ENCODE measurements around the gene COL10A1.

DNA sequence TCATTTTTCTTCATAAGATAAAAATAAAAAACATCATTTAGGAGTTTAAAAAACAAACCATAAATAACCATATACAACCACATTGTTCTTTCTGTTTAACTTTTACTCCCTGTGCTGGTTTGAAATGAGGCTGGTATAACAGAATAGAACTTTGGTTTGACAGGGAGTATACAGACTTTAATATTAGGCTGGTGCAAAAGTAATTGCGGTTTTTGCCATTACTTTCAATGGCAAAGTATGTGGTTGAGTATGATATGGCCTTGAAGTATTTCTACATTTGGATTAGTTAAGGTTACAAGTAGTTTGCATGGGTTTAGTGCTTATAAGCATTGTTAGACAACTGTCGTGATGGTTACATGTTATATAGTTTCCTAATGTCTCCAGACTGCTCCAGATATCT lies 29.0 kb upstream of the COL10A1 start:
- TF ChIP-seq, protein P1, sequence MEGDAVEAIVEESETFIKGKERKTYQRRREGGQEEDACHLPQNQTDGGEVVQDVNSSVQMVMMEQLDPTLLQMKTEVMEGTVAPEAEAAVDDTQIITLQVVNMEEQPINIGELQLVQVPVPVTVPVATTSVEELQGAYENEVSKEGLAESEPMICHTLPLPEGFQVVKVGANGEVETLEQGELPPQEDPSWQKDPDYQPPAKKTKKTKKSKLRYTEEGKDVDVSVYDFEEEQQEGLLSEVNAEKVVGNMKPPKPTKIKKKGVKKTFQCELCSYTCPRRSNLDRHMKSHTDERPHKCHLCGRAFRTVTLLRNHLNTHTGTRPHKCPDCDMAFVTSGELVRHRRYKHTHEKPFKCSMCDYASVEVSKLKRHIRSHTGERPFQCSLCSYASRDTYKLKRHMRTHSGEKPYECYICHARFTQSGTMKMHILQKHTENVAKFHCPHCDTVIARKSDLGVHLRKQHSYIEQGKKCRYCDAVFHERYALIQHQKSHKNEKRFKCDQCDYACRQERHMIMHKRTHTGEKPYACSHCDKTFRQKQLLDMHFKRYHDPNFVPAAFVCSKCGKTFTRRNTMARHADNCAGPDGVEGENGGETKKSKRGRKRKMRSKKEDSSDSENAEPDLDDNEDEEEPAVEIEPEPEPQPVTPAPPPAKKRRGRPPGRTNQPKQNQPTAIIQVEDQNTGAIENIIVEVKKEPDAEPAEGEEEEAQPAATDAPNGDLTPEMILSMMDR (IDR thresholded peaks at IDR 0.05): no peak
- no peak for TF ChIP-seq EZH2 (IDR thresholded peaks at IDR 0.05)

Measured in neural progenitor cell (in vitro differentiated cells).